H1 (cell line): Measurements from ENCODE around the gene PITX1. TPM values are rescaled to one million over a fixed set of nuclear protein-coding genes. Genes with fewer than 3 reads are reported as not detected.

Experiments used
- CTCF ChIA-PET: fragments of 300-600 bp; sonication (Branson Sonifier 250); formaldehyde crosslinking; loops from one replicate; lab custom pipeline; 2021; ENCODE audit not compliant: partially characterized antibody; lab: Charles Lee
- POLR2A ChIA-PET: fragments of 300-600 bp; sonication (Branson Sonifier 250); formaldehyde crosslinking; loops from one replicate; lab custom pipeline; 2021; ENCODE audit warnings: inconsistent platforms; ENCODE audit not compliant: partially characterized antibody; lab: Charles Lee
- DNase-seq, 2 experiments: peaks; one replicate each; pipeline versions ENCODE4 v3.0.0 to v3.0.0-alpha.2; 2010 to 2022; ENCODE audit warnings: low spot score in 2 of 2, low read depth in 1 of 2, mixed read lengths in 1 of 2
- FAIRE-seq: peaks from 2 replicates; lab custom pipeline; 2011; peaks lifted over from hg19 to GRCh38; lab: Jason Lieb, UNC
- H2AFZ ChIP-seq: 2 replicates; pipeline ENCODE4 v1.8.1; 2012; ENCODE audit warnings: low read length, inconsistent platforms
- H2AK5ac ChIP-seq: 2 replicates; pipeline ENCODE4 v1.6.1; 2013; ENCODE audit warnings: low read depth, low read length
- H2BK120ac ChIP-seq: replicated peaks from 2 replicates; pipeline ENCODE3; 2013; ENCODE audit warnings: low read depth, low read length, inconsistent platforms
- H2BK12ac ChIP-seq: 2 replicates; pipeline ENCODE4 v1.6.1; 2013; ENCODE audit warnings: low read depth, low read length
- H2BK15ac ChIP-seq: 2 replicates; pipeline ENCODE4 v1.6.1; 2013; ENCODE audit warnings: low read length
- H2BK20ac ChIP-seq: 2 replicates; pipeline ENCODE4 v1.6.1; 2013; ENCODE audit warnings: low read length
- H2BK5ac ChIP-seq: 2 replicates; pipeline ENCODE4 v1.6.1; 2013; ENCODE audit warnings: low read depth, low read length
- H3K14ac ChIP-seq: 2 replicates; pipeline ENCODE4 v1.6.1; 2013; ENCODE audit warnings: inconsistent platforms; ENCODE audit not compliant: insufficient read length
- H3K18ac ChIP-seq: 2 replicates; pipeline ENCODE4 v1.6.1; 2013; ENCODE audit warnings: low read length; ENCODE audit errors: extremely low read depth
- H3K23ac ChIP-seq: 2 replicates; pipeline ENCODE4 v1.6.1; 2013; ENCODE audit warnings: inconsistent platforms; ENCODE audit not compliant: insufficient read length
- H3K23me2 ChIP-seq: 2 replicates; pipeline ENCODE4 v1.6.1; 2013; ENCODE audit warnings: low read depth, low read length
- H3K27ac ChIP-seq: 2 replicates; pipeline ENCODE4 v1.6.1; 2011; ENCODE audit warnings: low read depth, low read length, inconsistent platforms
- H3K27me3 ChIP-seq, 4 experiments: replicated peaks in 1 of 4; 1 replicate in 1 of 4; 2 replicates in 3 of 4; pipeline versions ENCODE4 v1.6.1 to v1.8.1; 2011 to 2013; ENCODE audit warnings: low read length in 3 of 4, mild to moderate bottlenecking in 3 of 4, inconsistent platforms in 2 of 4, mixed read lengths in 2 of 4, moderate library complexity in 1 of 4; ENCODE audit not compliant: control insufficient read depth in 3 of 4, insufficient read depth in 3 of 4; ENCODE audit errors: extremely low read depth in 1 of 4
- H3K36me3 ChIP-seq, 4 experiments: 2 replicates each; pipeline versions ENCODE4 v1.6.1 to v1.8.1; 2011 to 2013; ENCODE audit warnings: mild to moderate bottlenecking in 4 of 4, low read length in 3 of 4, moderate library complexity in 2 of 4, control low read depth in 1 of 4, inconsistent platforms in 1 of 4; ENCODE audit not compliant: insufficient read depth in 4 of 4, control insufficient read depth in 2 of 4
- H3K4ac ChIP-seq: replicated peaks from 2 replicates; pipeline ENCODE3; 2013; ENCODE audit warnings: low read length, low read depth, mixed read lengths, inconsistent platforms; ENCODE audit not compliant: insufficient read length
- H3K4me1 ChIP-seq, 4 experiments: replicated peaks in 1 of 4; 1 replicate in 1 of 4; 2 replicates in 3 of 4; pipeline versions ENCODE4 v1.6.1 to v1.8.1; 2011 to 2013; ENCODE audit warnings: low read length in 3 of 4, inconsistent platforms in 2 of 4, mixed read lengths in 1 of 4; ENCODE audit not compliant: insufficient read depth in 4 of 4, control insufficient read depth in 3 of 4
- H3K4me2 ChIP-seq, 2 experiments: 2 replicates each; pipeline versions ENCODE4 v1.6.1 to v1.8.1; 2011 to 2013; ENCODE audit warnings: low read depth in 2 of 2, low read length in 2 of 2, control low read depth in 1 of 2, inconsistent platforms in 1 of 2, mild to moderate bottlenecking in 1 of 2; ENCODE audit not compliant: insufficient read depth in 1 of 2
- H3K4me3 ChIP-seq, 4 experiments: fragments of 200-600, 300-600 bp in 1 of 4; sonication (generic), shearing (Covaris generic), sonication (Bioruptor Twin) in 1 of 4; 2 replicates each; pipeline versions ENCODE4 v1.5.1 to v1.8.1; 2011 to 2016; ENCODE audit warnings: low read length in 4 of 4, low read depth in 3 of 4, control low read depth in 2 of 4, inconsistent platforms in 2 of 4, mild to moderate bottlenecking in 2 of 4, mixed read lengths in 1 of 4, moderate library complexity in 1 of 4; ENCODE audit not compliant: insufficient read depth in 2 of 4; ENCODE audit errors: extremely low read depth in 1 of 4
- H3K56ac ChIP-seq: replicated peaks from 2 replicates; pipeline ENCODE3; 2013; ENCODE audit warnings: low read depth, mild to moderate bottlenecking, mixed read lengths, low read length, inconsistent platforms; ENCODE audit not compliant: insufficient read length
- H3K79me1 ChIP-seq: 2 replicates; pipeline ENCODE4 v1.6.1; 2013; ENCODE audit warnings: low read depth, low read length, control low read depth
- H3K79me2 ChIP-seq, 2 experiments: 2 replicates each; pipeline versions ENCODE4 v1.6.1 to v1.8.1; 2012 to 2013; ENCODE audit warnings: low read length in 2 of 2, mild to moderate bottlenecking in 2 of 2, inconsistent platforms in 1 of 2; ENCODE audit not compliant: insufficient read depth in 2 of 2, control insufficient read depth in 1 of 2
- H3K9ac ChIP-seq, 4 experiments: replicated peaks in 1 of 4; 1 replicate in 1 of 4; 2 replicates in 3 of 4; pipeline versions ENCODE4 v1.6.1 to v1.8.1; 2011 to 2013; ENCODE audit warnings: low read depth in 3 of 4, low read length in 3 of 4, control low read depth in 2 of 4, mild to moderate bottlenecking in 2 of 4, moderate library complexity in 2 of 4, inconsistent platforms in 1 of 4; ENCODE audit errors: extremely low read depth in 1 of 4
- H3K9me3 ChIP-seq, 2 experiments: 2 replicates each; pipeline versions ENCODE4 v1.6.1 to v1.8.1; 2012 to 2013; ENCODE audit warnings: mild to moderate bottlenecking in 2 of 2, moderate library complexity in 2 of 2, control low read depth in 1 of 2, inconsistent platforms in 1 of 2, low read depth in 1 of 2, low read length in 1 of 2, mixed read lengths in 1 of 2; ENCODE audit not compliant: insufficient read depth in 2 of 2
- H4K20me1 ChIP-seq, 2 experiments: replicated peaks in 1 of 2; 2 replicates each; pipeline versions ENCODE3 to v1.8.1; 2011 to 2013; ENCODE audit warnings: inconsistent platforms in 2 of 2, low read length in 2 of 2, mild to moderate bottlenecking in 1 of 2; ENCODE audit not compliant: insufficient read depth in 2 of 2, control insufficient read depth in 1 of 2
- H4K5ac ChIP-seq: 2 replicates; pipeline ENCODE4 v1.6.1; 2013; ENCODE audit warnings: low read length, low read depth, mixed read lengths, inconsistent platforms; ENCODE audit not compliant: insufficient read length
- H4K8ac ChIP-seq: 2 replicates; pipeline ENCODE4 v1.8.0; 2013; ENCODE audit warnings: mild to moderate bottlenecking, moderate library complexity, low read length, inconsistent platforms; ENCODE audit not compliant: insufficient read depth; ENCODE audit errors: extremely low read depth
- H4K91ac ChIP-seq: replicated peaks from 2 replicates; pipeline ENCODE3; 2013; ENCODE audit warnings: low read length, mixed read lengths, inconsistent platforms; ENCODE audit not compliant: insufficient read length
- CBX8 ChIP-seq: fragments of 300-800, 300-1000 bp; sonication (generic); IDR thresholded peaks from 2 replicates; pipeline ENCODE4 v1.7.1; 2016; ENCODE audit warnings: low read depth, low read length, borderline replicate concordance
- CTBP2 ChIP-seq: IDR thresholded peaks from 2 replicates; pipeline ENCODE4 v1.7.0; 2011; ENCODE audit warnings: borderline replicate concordance, mild to moderate bottlenecking, moderate library complexity, mixed read lengths, low read length; ENCODE audit not compliant: insufficient read depth, insufficient read length
- EZH2 ChIP-seq: fragments of 200-600 bp; sonication (generic); IDR thresholded peaks from 2 replicates; pipeline ENCODE4 v1.7.1; 2012; ENCODE audit warnings: low read depth, mild to moderate bottlenecking, moderate library complexity, low read length, inconsistent platforms; ENCODE audit not compliant: severe bottlenecking
- MAFK ChIP-seq: IDR thresholded peaks from 2 replicates; pipeline ENCODE4 v1.6.1; 2012; ENCODE audit warnings: low read depth, mild to moderate bottlenecking, improper control_type of control experiment, low read length
- NANOG ChIP-seq: IDR thresholded peaks from 2 replicates; pipeline ENCODE4 v1.6.1; 2011; ENCODE audit warnings: low read length, low read depth, mild to moderate bottlenecking, inconsistent platforms; ENCODE audit not compliant: insufficient read depth, poor library complexity, severe bottlenecking
- PHF8 ChIP-seq: fragments of 200-600 bp; sonication (generic); conservative IDR thresholded peaks from 2 replicates; pipeline ENCODE4 v1.7.1; 2012; ENCODE audit warnings: low read depth, mild to moderate bottlenecking, inconsistent platforms, low read length, moderate library complexity
- POLR2A ChIP-seq, 2 experiments: IDR thresholded peaks; 1 replicate in 1 of 2; 2 replicates in 1 of 2; pipeline ENCODE4 v1.6.1; 2011; ENCODE audit warnings: low read depth in 2 of 2, low read length in 2 of 2, mild to moderate bottlenecking in 2 of 2; ENCODE audit errors: control extremely low read depth in 1 of 2
- RBBP5 ChIP-seq: IDR thresholded peaks from 2 replicates; pipeline ENCODE4 v1.7.1; 2012; ENCODE audit warnings: low read depth, mild to moderate bottlenecking, inconsistent platforms, low read length, moderate library complexity, borderline replicate concordance
- RNF2 ChIP-seq: fragments of 200-900, 300-1000 bp; sonication (generic); IDR thresholded peaks from 2 replicates; pipeline ENCODE4 v1.7.1; 2016; ENCODE audit warnings: borderline replicate concordance, low read depth, mild to moderate bottlenecking, antibody characterized with exemption, low read length; ENCODE audit not compliant: poor library complexity, severe bottlenecking; ENCODE audit errors: missing control alignments
- SAP30 ChIP-seq: fragments of 300-600 bp; sonication (generic); IDR thresholded peaks from 2 replicates; pipeline ENCODE4 v1.7.1; 2012; ENCODE audit warnings: low read length, moderate library complexity, mild to moderate bottlenecking, inconsistent platforms; ENCODE audit not compliant: insufficient read depth, insufficient replicate concordance
- SP1 ChIP-seq: IDR thresholded peaks from 2 replicates; pipeline ENCODE4 v1.6.1; 2011; ENCODE audit warnings: low read depth, low read length
- WGBS, 2 experiments: shearing (Covaris generic) in 1 of 2; methylation state at CpG; one replicate each; pipeline versions ENCODE4 v1.1.6 to v1.1.7; 2013 to 2015; ENCODE audit warnings: low lambda C conversion rate in 2 of 2, mixed read lengths in 2 of 2, inconsistent platforms in 1 of 2, low coverage in 1 of 2, missing lambda C conversion rate in 1 of 2; ENCODE audit not compliant: insufficient replicate concordance in 2 of 2, insufficient coverage in 1 of 2, insufficient read length in 1 of 2; ENCODE audit errors: extremely low coverage in 1 of 2, missing lambda C conversion rate in 1 of 2; 5-methylcytosine and 5-hydroxymethylcytosine counted together
- polyA plus RNA-seq, 7 experiments: library from polyadenylated mRNA; depleted of rRNA in 3 of 7; stranded (reverse) in 5 of 7; unstranded in 2 of 7; fragments of >200 nt in 5 of 7; fragments of 200-250 nt in 2 of 7; gene quantifications; 1 replicate in 5 of 7; 2 replicates in 1 of 7; 4 replicates in 1 of 7; pipeline versions ENCODE4 v1.2.1 to v1.2.3, GENCODE V29; 2011 to 2013; ENCODE audit warnings: missing spikeins in 2 of 7, mixed read lengths in 2 of 7
- total RNA-seq: library from RNA; stranded (reverse); fragmentation: NEBNext Ultra II Directional; extraction: Animal tissue kit (Norgen Biotek cat#: 25700); gene quantifications from 2 replicates; pipeline ENCODE4 v1.2.1, GENCODE V29; 2021
- TF ChIP-seq, protein P1 (sequence below): IDR thresholded peaks from 2 replicates; pipeline ENCODE4 v1.6.1; 2011; ENCODE audit warnings: low read depth, mild to moderate bottlenecking, low read length; ENCODE audit not compliant: insufficient read depth

PITX1 gene
- total and polyA plus RNA-seq, 2 of the 8 experiments (the other 6 are each of a cell fraction or from before 2014, with no cell fraction given) = 0.03 TPM; not detected in 1

DNA sequence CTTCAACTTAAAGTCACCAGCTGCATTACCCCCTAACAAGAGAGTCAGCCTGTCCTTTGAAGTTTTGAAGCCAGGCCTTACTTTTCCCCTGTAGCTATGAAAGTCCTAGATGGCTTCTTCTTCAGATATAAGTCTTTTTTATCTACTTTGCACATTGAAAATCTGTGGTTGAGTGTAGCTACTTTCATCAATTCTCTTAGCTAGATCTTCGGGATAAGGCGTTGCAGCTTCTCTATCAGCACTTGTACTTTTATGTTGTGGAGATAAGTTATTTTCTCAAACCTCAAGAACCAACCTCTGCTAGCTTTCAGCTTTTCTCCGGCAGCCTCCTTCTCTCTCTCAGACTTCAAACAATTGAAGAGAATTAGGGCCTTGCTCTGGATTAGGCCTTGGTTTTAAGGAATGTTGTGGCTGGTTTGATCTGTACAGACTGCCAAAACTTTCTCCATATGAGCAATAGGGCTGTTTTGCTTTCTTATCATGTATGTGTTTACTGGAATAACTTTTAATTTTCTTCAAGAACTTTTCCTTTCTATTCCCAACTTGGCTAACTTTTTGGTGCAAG lies 44.7 kb downstream of the PITX1 start:
- H3K79me1 ChIP-seq = no peaks in the 10 kb centered on the region
- ChIA-PET CTCF (interaction anchor here (0.6 to 0.8 kb wide), 2 partner anchors 16 to 354 kb away, joined by 3 read pairs; no protein-coding TSS in a partner anchor), POLR2A (no interaction called here)
- no peaks in the 10 kb centered on the region for H3K79me2 ChIP-seq
- no peak overlapping the region for H2BK12ac ChIP-seq
- H3K27ac ChIP-seq = no peak overlapping the region
- H3K9me3 ChIP-seq = no peaks in the 10 kb centered on the region
- peaks cover 0 to 9% (median 6%) of the 10 kb centered on the region in 4 experiments; a peak in 4 of 7 replicates for H3K4me1 ChIP-seq
- H4K8ac ChIP-seq = no peak overlapping the region
- no peaks in the 10 kb centered on the region for H4K20me1 ChIP-seq
- H4K91ac ChIP-seq = no peak overlapping the region
- no peak overlapping the region for H2BK5ac ChIP-seq
- H2BK15ac ChIP-seq = no peak overlapping the region
- no peak overlapping the region for H3K56ac ChIP-seq
- H3K14ac ChIP-seq = no peak overlapping the region
- H4K5ac ChIP-seq = no peak overlapping the region
- H3K4ac ChIP-seq = no peak overlapping the region
- no peak overlapping the region for H2BK20ac ChIP-seq
- H3K23me2 ChIP-seq = no peaks in the 10 kb centered on the region
- H3K23ac ChIP-seq = no peak overlapping the region
- H3K9ac ChIP-seq = no peak overlapping the region
- no peak overlapping the region for H2BK120ac ChIP-seq
- DNase-seq = no peak
- H3K4me3 ChIP-seq = no peak overlapping the region
- no peak overlapping the region for H2AFZ ChIP-seq
- no peak for FAIRE-seq
- no peaks in the 10 kb centered on the region for H3K27me3 ChIP-seq
- H3K4me2 ChIP-seq = peak overlapping the region in 1 of 2 experiments; percentile 25; a peak in 1 of 4 replicates
- no peaks in the 10 kb centered on the region for H3K36me3 ChIP-seq
- 89% methylated on average over 3 of the region's 3 CpGs; no CpG with 5 or more reads in 1 of the 2 experiments for WGBS, 2 experiments
- H2AK5ac ChIP-seq = no peak overlapping the region
- H3K18ac ChIP-seq = no peak overlapping the region
- TF ChIP-seq POLR2A (IDR thresholded peaks at IDR 0.05; ENCODE audit: control extremely low read depth in 1 of 2, low read depth in 2 of 2, low read length in 2 of 2) (no peak), CTBP2 (no peak), RNF2 (no peak), SP1 (no peak), SAP30 (no peak), EZH2 (no peak), CBX8 (no peak), RBBP5 (no peak), MAFK (no peak), NANOG (no peak), PHF8 (no peak)
- TF ChIP-seq, protein P1, sequence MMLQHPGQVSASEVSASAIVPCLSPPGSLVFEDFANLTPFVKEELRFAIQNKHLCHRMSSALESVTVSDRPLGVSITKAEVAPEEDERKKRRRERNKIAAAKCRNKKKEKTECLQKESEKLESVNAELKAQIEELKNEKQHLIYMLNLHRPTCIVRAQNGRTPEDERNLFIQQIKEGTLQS = no peak
